IMR-90 (cell line): ENCODE measurements around the gene PPP1R12B. TPM values are rescaled to one million over a fixed set of nuclear protein-coding genes. Genes with fewer than 3 reads are reported as not detected.
A peak's percentile ranks its signal among the peaks of the same experiment; 100 is the strongest.

Source experiments
- ATAC-seq: fragments of 200-7000 bp; cut with Tn5 transposase; 2 replicates; pipeline ENCODE4 v1.9.1; 2020; ENCODE audit warnings: low read depth, mild to moderate bottlenecking, moderate library complexity
- BruUV-seq: library from RNA; stranded (reverse); fragments of 400-500 nt; replicated peaks from 2 replicates; lab custom pipeline; 2021; lab: Mats Ljungman, UMichigan
- CTCF ChIA-PET: fragments of 300-600 bp; formaldehyde crosslinking; extraction: SDS; loops from one replicate; lab custom pipeline; 2021; ENCODE audit warnings: antibody characterized with exemption; lab: Yijun Ruan, JAX
- POLR2A ChIA-PET: fragments of 300-600 bp; sonication (Branson Sonifier 250); formaldehyde crosslinking; loops from one replicate; lab custom pipeline; 2022; ENCODE audit warnings: antibody characterized with exemption; ENCODE audit not compliant: unreplicated experiment; lab: Charles Lee
- DNase-seq: peaks from one replicate; pipeline ENCODE4 v3.0.0; 2013
- H2AFZ ChIP-seq: replicated peaks from 2 replicates; pipeline ENCODE3; 2013; ENCODE audit warnings: low read length, mild to moderate bottlenecking; ENCODE audit not compliant: poor library complexity
- H2AK5ac ChIP-seq: 2 replicates; pipeline ENCODE4 v1.6.1; 2013; ENCODE audit warnings: low read depth, low read length, inconsistent platforms
- H2AK9ac ChIP-seq: replicated peaks from 2 replicates; pipeline ENCODE3; 2013; ENCODE audit warnings: mild to moderate bottlenecking, low read depth, low read length, moderate library complexity; ENCODE audit not compliant: poor library complexity
- H2BK120ac ChIP-seq: 2 replicates; pipeline ENCODE4 v1.6.1; 2013; ENCODE audit warnings: low read depth, low read length, inconsistent platforms
- H2BK15ac ChIP-seq: 3 replicates; pipeline ENCODE4 v1.6.1; 2013; ENCODE audit warnings: low read depth, low read length, inconsistent platforms
- H2BK20ac ChIP-seq: 2 replicates; pipeline ENCODE4 v1.6.1; 2013; ENCODE audit warnings: low read depth, mild to moderate bottlenecking, inconsistent platforms, low read length, moderate library complexity
- H2BK5ac ChIP-seq: 2 replicates; pipeline ENCODE4 v1.6.1; 2013; ENCODE audit warnings: mild to moderate bottlenecking, low read depth, low read length, inconsistent platforms; ENCODE audit not compliant: poor library complexity, severe bottlenecking
- H3K14ac ChIP-seq: replicated peaks from 2 replicates; pipeline ENCODE4 v1.6.1; 2013; ENCODE audit warnings: low read depth, low read length, inconsistent platforms
- H3K18ac ChIP-seq: 2 replicates; pipeline ENCODE4 v1.6.1; 2013; ENCODE audit warnings: low read depth, low read length, control low read depth
- H3K23ac ChIP-seq: 2 replicates; pipeline ENCODE4 v1.6.1; 2013; ENCODE audit warnings: low read depth, low read length, inconsistent platforms
- H3K27ac ChIP-seq: 2 replicates; pipeline ENCODE4 v1.5.1; 2013; ENCODE audit warnings: mild to moderate bottlenecking, control low read depth, low read length; ENCODE audit not compliant: insufficient read depth
- H3K27me3 ChIP-seq: 2 replicates; pipeline ENCODE4 v1.6.1; 2013; ENCODE audit warnings: low read length; ENCODE audit not compliant: control insufficient read depth, insufficient read depth
- H3K36me3 ChIP-seq: 2 replicates; pipeline ENCODE4 v1.6.1; 2013; ENCODE audit warnings: low read length, mixed read lengths; ENCODE audit not compliant: control insufficient read depth, insufficient read depth
- H3K4ac ChIP-seq: 2 replicates; pipeline ENCODE4 v1.6.1; 2013; ENCODE audit warnings: low read depth, low read length, inconsistent platforms
- H3K4me1 ChIP-seq: 2 replicates; pipeline ENCODE4 v1.6.1; 2013; ENCODE audit warnings: low read length, mixed read lengths; ENCODE audit not compliant: control insufficient read depth, insufficient read depth
- H3K4me2 ChIP-seq: 2 replicates; pipeline ENCODE4 v1.6.1; 2013; ENCODE audit warnings: low read depth, mild to moderate bottlenecking, control low read depth, low read length, moderate library complexity
- H3K4me3 ChIP-seq: 2 replicates; pipeline ENCODE4 v1.5.1; 2013; ENCODE audit warnings: low read depth, mild to moderate bottlenecking, control low read depth, low read length, moderate library complexity; ENCODE audit not compliant: insufficient read depth
- H3K56ac ChIP-seq: 2 replicates; pipeline ENCODE4 v1.6.1; 2013; ENCODE audit warnings: low read length, inconsistent platforms; ENCODE audit not compliant: insufficient read depth; ENCODE audit errors: extremely low read depth
- H3K79me1 ChIP-seq, 2 experiments: 2 replicates each; pipeline ENCODE4 v1.6.1; 2013; ENCODE audit warnings: low read length in 2 of 2, inconsistent platforms in 1 of 2, low read depth in 1 of 2
- H3K9ac ChIP-seq: 2 replicates; pipeline ENCODE4 v1.6.1; 2013; ENCODE audit warnings: low read depth, low read length, control low read depth
- H3K9me1 ChIP-seq: 2 replicates; pipeline ENCODE4 v1.6.1; 2013; ENCODE audit warnings: low read length, inconsistent platforms; ENCODE audit not compliant: insufficient read depth
- H3K9me3 ChIP-seq: 2 replicates; pipeline ENCODE4 v1.6.1; 2013; ENCODE audit warnings: low read length; ENCODE audit not compliant: control insufficient read depth, insufficient read depth
- H4K20me1 ChIP-seq: 2 replicates; pipeline ENCODE4 v1.6.1; 2013; ENCODE audit warnings: low read length, inconsistent platforms; ENCODE audit not compliant: insufficient read depth
- H4K5ac ChIP-seq: 2 replicates; pipeline ENCODE4 v1.6.1; 2013; ENCODE audit warnings: mild to moderate bottlenecking, low read depth, low read length, control low read depth
- H4K8ac ChIP-seq, 2 experiments: 2 replicates each; pipeline ENCODE4 v1.6.1; 2013; ENCODE audit warnings: low read depth in 2 of 2, low read length in 2 of 2, control low read depth in 1 of 2, inconsistent platforms in 1 of 2
- H4K91ac ChIP-seq: 2 replicates; pipeline ENCODE4 v1.6.1; 2013; ENCODE audit warnings: low read depth, low read length, inconsistent platforms; ENCODE audit not compliant: insufficient read depth
- BHLHE40 ChIP-seq: fragments of 150-350 bp; IDR thresholded peaks from 2 replicates; pipeline ENCODE4 v1.6.1; 2016; ENCODE audit warnings: mild to moderate bottlenecking, low read depth, low read length
- CEBPB ChIP-seq: IDR thresholded peaks from 2 replicates; pipeline ENCODE4 v1.6.1; 2012; ENCODE audit warnings: low read depth, low read length, improper control_type of control experiment
- CHD1 ChIP-seq: IDR thresholded peaks from 2 replicates; pipeline ENCODE4 v1.6.1; 2012; ENCODE audit warnings: low read depth, low read length, improper control_type of control experiment
- FOS ChIP-seq: fragments of 150-350 bp; IDR thresholded peaks from 2 replicates; pipeline ENCODE4 v1.6.1; 2016; ENCODE audit warnings: low read depth, low read length
- MAFK ChIP-seq: IDR thresholded peaks from 2 replicates; pipeline ENCODE4 v1.6.1; 2012; ENCODE audit warnings: low read depth, low read length, improper control_type of control experiment
- MAZ ChIP-seq: IDR thresholded peaks from 2 replicates; pipeline ENCODE4 v1.6.1; 2012; ENCODE audit warnings: low read depth, mild to moderate bottlenecking, low read length, improper control_type of control experiment, moderate library complexity, borderline replicate concordance
- MXI1 ChIP-seq: IDR thresholded peaks from 2 replicates; pipeline ENCODE4 v1.6.1; 2012; ENCODE audit warnings: low read depth, mild to moderate bottlenecking, low read length, moderate library complexity, borderline replicate concordance
- NFE2L2 ChIP-seq: fragments of 150-350 bp; IDR thresholded peaks from 2 replicates; pipeline ENCODE4 v1.6.1; 2016; ENCODE audit warnings: low read depth, mild to moderate bottlenecking, low read length
- POLR2A ChIP-seq: IDR thresholded peaks from 2 replicates; pipeline ENCODE4 v1.6.1; 2012; ENCODE audit warnings: mild to moderate bottlenecking, low read depth, low read length
- RAD21 ChIP-seq: IDR thresholded peaks from 2 replicates; pipeline ENCODE4 v1.6.1; 2012; ENCODE audit warnings: low read length, improper control_type of control experiment
- RCOR1 ChIP-seq: IDR thresholded peaks from 2 replicates; pipeline ENCODE4 v1.6.1; 2012; ENCODE audit warnings: mild to moderate bottlenecking, low read length, improper control_type of control experiment; ENCODE audit not compliant: insufficient replicate concordance
- RFX5 ChIP-seq: IDR thresholded peaks from 2 replicates; pipeline ENCODE4 v1.8.0; 2012; ENCODE audit warnings: low read depth, mild to moderate bottlenecking, low read length, moderate library complexity
- SMC3 ChIP-seq: fragments of 150-350 bp; IDR thresholded peaks from 2 replicates; pipeline ENCODE4 v1.6.1; 2016; ENCODE audit warnings: low read depth, mild to moderate bottlenecking, antibody characterized with exemption, low read length, moderate library complexity
- WGBS, 2 experiments: methylation state at CpG; one replicate each; pipeline versions ENCODE4 v1.1.5 to v1.1.7; 2013; ENCODE audit warnings: missing lambda C conversion rate in 2 of 2; ENCODE audit not compliant: insufficient read length in 1 of 2; ENCODE audit errors: extremely low coverage in 2 of 2; 5-methylcytosine and 5-hydroxymethylcytosine counted together
- dilution Hi-C: fragments of 300-500 bp; cut with HindIII; formaldehyde crosslinking; loops from one replicate; pipeline ENCODE4 v1.14.3; 2018; ENCODE audit warnings: low sequenced_read_pairs; ENCODE audit not compliant: unreplicated experiment
- in situ Hi-C: fragments of 300-500 bp; cut with MboI; formaldehyde crosslinking; loops from 3 replicates; pipeline ENCODE4 v1.14.3; 2019; ENCODE audit warnings: low sequenced_read_pairs, inconsistent platforms, mixed read lengths
- intact Hi-C: fragments of 100-400 bp; cut with micrococcal nuclease; formaldehyde crosslinking; loops from 2 replicates; pipeline ENCODE4 v1.10.0; 2022
- polyA plus RNA-seq, 3 experiments: library from polyadenylated mRNA; depleted of rRNA; stranded (reverse); fragments of >200 nt; gene quantifications; 2 replicates each; pipeline ENCODE4 v1.2.3, GENCODE V29; 2012; ENCODE audit warnings: low replicate concordance in 1 of 3
- total RNA-seq: library from RNA; depleted of rRNA; stranded (reverse); fragments of >200 nt; gene quantifications from 2 replicates; pipeline ENCODE4 v1.2.3, GENCODE V29; 2012
- TF ChIP-seq, protein P1 (sequence below): conservative IDR thresholded peaks from 2 replicates; pipeline ENCODE4 v1.5.1; 2012; ENCODE audit warnings: mild to moderate bottlenecking, low read depth, low read length, improper control_type of control experiment
- TF ChIP-seq, protein P2 (sequence below): fragments of 150-350 bp; IDR thresholded peaks from 2 replicates; pipeline ENCODE4 v1.6.1; 2016; ENCODE audit warnings: low read depth, mild to moderate bottlenecking, low read length, moderate library complexity, borderline replicate concordance

The PPP1R12B gene
- total and polyA plus RNA-seq, 2 of the 4 experiments (the other 2 are of a cell fraction) = 8.5 to 12.0 TPM

DNA sequence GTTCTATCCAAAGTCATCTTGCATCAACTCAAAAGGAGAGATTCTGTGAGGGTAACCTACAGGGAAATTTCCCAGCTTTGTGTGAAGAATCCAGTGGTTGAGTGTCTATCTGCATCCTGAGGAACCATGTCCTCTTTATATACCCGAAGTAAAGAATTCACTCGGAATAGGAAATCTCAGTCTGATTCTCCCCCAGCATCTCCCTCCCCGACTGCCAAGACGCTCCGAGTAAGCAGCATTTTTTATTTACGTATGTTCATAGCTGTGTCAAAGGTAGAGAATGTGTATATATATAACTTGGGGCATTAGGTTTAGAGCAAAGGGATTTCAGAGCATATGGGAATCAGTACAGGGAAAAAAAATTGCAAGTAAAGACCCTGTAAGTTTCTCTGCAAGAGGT, 191.5 kb downstream of the PPP1R12B start:
- ATAC-seq (peak; percentile 46), DNase-seq (peak; percentile 38)
- peak overlapping the region; percentile 91 for H3K9ac ChIP-seq
- peak overlapping the region; percentile 67; a peak in 2 of 4 replicates for H4K8ac ChIP-seq
- peak overlapping the region; percentile 70; the same call in 1 of the 2 replicates for H4K5ac ChIP-seq
- peak overlapping the region; percentile 76 for H2BK120ac ChIP-seq
- H3K9me1 ChIP-seq = no peaks in the 10 kb centered on the region; the same call in 1 of the 2 replicates
- dilution Hi-C loops (no loop called here), in situ Hi-C loops (no loop called here), intact Hi-C loops (no loop called here)
- H3K27me3 ChIP-seq = no peaks in the 10 kb centered on the region
- H2AK9ac ChIP-seq = no peak overlapping the region
- H4K20me1 ChIP-seq = no peaks in the 10 kb centered on the region
- WGBS, 2 experiments = no CpG with 5 or more reads among the region's 6 CpGs
- H3K36me3 ChIP-seq = no peaks in the 10 kb centered on the region
- H3K18ac ChIP-seq = peak overlapping the region; percentile 90
- peak overlapping the region; percentile 53 for H3K4me3 ChIP-seq
- peak overlapping the region; percentile 99; the same call in 1 of the 2 replicates for H3K14ac ChIP-seq
- peak overlapping the region; percentile 77; the same call in 1 of the 2 replicates for H3K27ac ChIP-seq
- peak overlapping the region; percentile 97 for H3K4me2 ChIP-seq
- no peaks in the 10 kb centered on the region for H3K9me3 ChIP-seq
- POLR2A ChIA-PET = no interaction called here
- H2AFZ ChIP-seq = no peak overlapping the region
- CTCF ChIA-PET = no interaction called here
- H4K91ac ChIP-seq = peak overlapping the region; percentile 88; the same call in 1 of the 2 replicates
- H3K79me1 ChIP-seq = peaks cover 3 to 15% of the 10 kb centered on the region in 2 experiments; a peak in 3 of 4 replicates
- no TSS peak for BruUV-seq
- H2BK15ac ChIP-seq = peak overlapping the region; percentile 90; the same call in 1 of the 3 replicates
- H2AK5ac ChIP-seq = no peak overlapping the region; the same call in 1 of the 2 replicates
- H2BK5ac ChIP-seq = peak overlapping the region; percentile 87
- H3K56ac ChIP-seq = peak overlapping the region; percentile 90; the same call in 1 of the 2 replicates
- peaks cover 8% of the 10 kb centered on the region; the same call in 1 of the 2 replicates for H3K4me1 ChIP-seq
- peak overlapping the region; percentile 87 for H2BK20ac ChIP-seq
- peak overlapping the region; percentile 23; the same call in 1 of the 2 replicates for H3K23ac ChIP-seq
- peak overlapping the region; percentile 89 for H3K4ac ChIP-seq
- TF ChIP-seq RCOR1 (no peak), SMC3 (no peak), MAFK (no peak), MAZ (no peak), POLR2A (no peak), NFE2L2 (no peak), RFX5 (no peak), CEBPB (no peak), BHLHE40 (no peak), FOS (no peak), RAD21 (no peak), MXI1 (no peak), CHD1 (no peak)
- TF ChIP-seq, protein P1, sequence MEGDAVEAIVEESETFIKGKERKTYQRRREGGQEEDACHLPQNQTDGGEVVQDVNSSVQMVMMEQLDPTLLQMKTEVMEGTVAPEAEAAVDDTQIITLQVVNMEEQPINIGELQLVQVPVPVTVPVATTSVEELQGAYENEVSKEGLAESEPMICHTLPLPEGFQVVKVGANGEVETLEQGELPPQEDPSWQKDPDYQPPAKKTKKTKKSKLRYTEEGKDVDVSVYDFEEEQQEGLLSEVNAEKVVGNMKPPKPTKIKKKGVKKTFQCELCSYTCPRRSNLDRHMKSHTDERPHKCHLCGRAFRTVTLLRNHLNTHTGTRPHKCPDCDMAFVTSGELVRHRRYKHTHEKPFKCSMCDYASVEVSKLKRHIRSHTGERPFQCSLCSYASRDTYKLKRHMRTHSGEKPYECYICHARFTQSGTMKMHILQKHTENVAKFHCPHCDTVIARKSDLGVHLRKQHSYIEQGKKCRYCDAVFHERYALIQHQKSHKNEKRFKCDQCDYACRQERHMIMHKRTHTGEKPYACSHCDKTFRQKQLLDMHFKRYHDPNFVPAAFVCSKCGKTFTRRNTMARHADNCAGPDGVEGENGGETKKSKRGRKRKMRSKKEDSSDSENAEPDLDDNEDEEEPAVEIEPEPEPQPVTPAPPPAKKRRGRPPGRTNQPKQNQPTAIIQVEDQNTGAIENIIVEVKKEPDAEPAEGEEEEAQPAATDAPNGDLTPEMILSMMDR = no peak
- TF ChIP-seq, protein P2, sequence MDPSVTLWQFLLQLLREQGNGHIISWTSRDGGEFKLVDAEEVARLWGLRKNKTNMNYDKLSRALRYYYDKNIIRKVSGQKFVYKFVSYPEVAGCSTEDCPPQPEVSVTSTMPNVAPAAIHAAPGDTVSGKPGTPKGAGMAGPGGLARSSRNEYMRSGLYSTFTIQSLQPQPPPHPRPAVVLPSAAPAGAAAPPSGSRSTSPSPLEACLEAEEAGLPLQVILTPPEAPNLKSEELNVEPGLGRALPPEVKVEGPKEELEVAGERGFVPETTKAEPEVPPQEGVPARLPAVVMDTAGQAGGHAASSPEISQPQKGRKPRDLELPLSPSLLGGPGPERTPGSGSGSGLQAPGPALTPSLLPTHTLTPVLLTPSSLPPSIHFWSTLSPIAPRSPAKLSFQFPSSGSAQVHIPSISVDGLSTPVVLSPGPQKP = no peak
